Stimulated activated CD8-positive, alpha-beta memory T cell treated with anti-CD3 and anti-CD28 coated beads, Interleukin-2, amount 100 ng/mL, for 1 hour (primary cell): ENCODE measurements around the gene SLC12A8.

Source experiments
- DNase-seq, 2 donors: peaks; one replicate each; pipeline ENCODE4 v3.0.0-alpha.2; 2020; ENCODE audit warnings: low read depth in 2 of 2

Gene SLC12A8

GRCh38 chr3:125212509-125213363, at the start of gene SLC12A8:
Gene SLC12A8, minus strand, starts transcription at chr3:125212748. Its CDS starts 1,399 bp downstream, at chr3:125211349.
- no peak for DNase-seq

- DNase-seq = no peak
Observed at GRCh38 chr3:125262161-125262560, 49.6 kb upstream of the SLC12A8 start.

- DNase-seq = no peak
Observed at GRCh38 chr3:125261031-125261430, 48.5 kb upstream of the SLC12A8 start.

GRCh38 chr3:125260158-125260557, 47.6 kb upstream of the SLC12A8 start:
- DNase-seq = no peak

- no peak for DNase-seq
Observed at GRCh38 chr3:125257536-125257935, 45.0 kb upstream of the SLC12A8 start.

- no peak for DNase-seq
Observed at GRCh38 chr3:125256675-125257074, 44.1 kb upstream of the SLC12A8 start.

GRCh38 chr3:125250973-125251372, 38.4 kb upstream of the SLC12A8 start:
- DNase-seq = no peak

- no peak for DNase-seq
Observed at GRCh38 chr3:125246237-125246636, 33.7 kb upstream of the SLC12A8 start.

- DNase-seq = no peak
Observed at GRCh38 chr3:125245521-125245920, 33.0 kb upstream of the SLC12A8 start.

- DNase-seq = no peak
Observed at GRCh38 chr3:125240496-125240895, 27.9 kb upstream of the SLC12A8 start.

GRCh38 chr3:125239266-125239665, 26.7 kb upstream of the SLC12A8 start:
- no peak for DNase-seq

- DNase-seq = no peak
Observed at GRCh38 chr3:125238759-125239158, 26.2 kb upstream of the SLC12A8 start.

GRCh38 chr3:125236331-125236903, 23.9 kb upstream of the SLC12A8 start:
- no peak for DNase-seq

- DNase-seq = no peak
Observed at GRCh38 chr3:125234831-125235230, 22.3 kb upstream of the SLC12A8 start.

- DNase-seq = no peak
Observed at GRCh38 chr3:125232401-125232800, 19.9 kb upstream of the SLC12A8 start.

GRCh38 chr3:125231895-125232294, 19.3 kb upstream of the SLC12A8 start:
- no peak for DNase-seq

GRCh38 chr3:125229707-125230106, 17.2 kb upstream of the SLC12A8 start:
- DNase-seq = no peak

- DNase-seq = no peak
Observed at GRCh38 chr3:125229168-125229567, 16.6 kb upstream of the SLC12A8 start.

- DNase-seq = no peak
Observed at GRCh38 chr3:125221831-125222230, 9.3 kb upstream of the SLC12A8 start.

GRCh38 chr3:125220727-125221429, 8.3 kb upstream of the SLC12A8 start:
- DNase-seq = no peak

- no peak for DNase-seq
Observed at GRCh38 chr3:125220183-125220582, 7.6 kb upstream of the SLC12A8 start.

- no peak for DNase-seq
Observed at GRCh38 chr3:125219261-125219701, 6.7 kb upstream of the SLC12A8 start.

- DNase-seq = no peak
Observed at GRCh38 chr3:125214738-125215137, 2.2 kb upstream of the SLC12A8 start.
